ENCODE measurements around the gene CNTNAP2.

CNTNAP2 gene

DNA sequence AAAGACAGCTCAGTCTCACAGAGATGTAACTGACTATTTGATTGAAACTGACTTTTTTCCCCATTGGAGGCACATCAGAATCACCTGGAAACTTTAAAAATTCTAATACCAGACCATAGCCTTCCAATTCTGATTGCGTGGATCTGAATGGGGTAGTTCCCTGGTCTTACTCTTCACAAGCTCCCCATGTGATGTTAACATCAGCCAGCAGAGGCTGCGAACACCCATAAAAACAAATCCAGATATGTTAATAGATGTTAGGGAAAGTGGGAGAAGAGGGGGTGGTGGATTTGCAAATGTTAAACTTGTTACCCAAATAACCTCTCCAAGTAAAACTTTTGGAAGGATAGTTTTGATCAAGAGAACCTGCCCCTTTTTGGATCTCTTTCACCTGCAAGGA lies 1133.4 kb downstream of the CNTNAP2 start:
- no peak for DNase-seq (ENCODE audit: low read depth)
- TF ChIP-seq, protein P1, sequence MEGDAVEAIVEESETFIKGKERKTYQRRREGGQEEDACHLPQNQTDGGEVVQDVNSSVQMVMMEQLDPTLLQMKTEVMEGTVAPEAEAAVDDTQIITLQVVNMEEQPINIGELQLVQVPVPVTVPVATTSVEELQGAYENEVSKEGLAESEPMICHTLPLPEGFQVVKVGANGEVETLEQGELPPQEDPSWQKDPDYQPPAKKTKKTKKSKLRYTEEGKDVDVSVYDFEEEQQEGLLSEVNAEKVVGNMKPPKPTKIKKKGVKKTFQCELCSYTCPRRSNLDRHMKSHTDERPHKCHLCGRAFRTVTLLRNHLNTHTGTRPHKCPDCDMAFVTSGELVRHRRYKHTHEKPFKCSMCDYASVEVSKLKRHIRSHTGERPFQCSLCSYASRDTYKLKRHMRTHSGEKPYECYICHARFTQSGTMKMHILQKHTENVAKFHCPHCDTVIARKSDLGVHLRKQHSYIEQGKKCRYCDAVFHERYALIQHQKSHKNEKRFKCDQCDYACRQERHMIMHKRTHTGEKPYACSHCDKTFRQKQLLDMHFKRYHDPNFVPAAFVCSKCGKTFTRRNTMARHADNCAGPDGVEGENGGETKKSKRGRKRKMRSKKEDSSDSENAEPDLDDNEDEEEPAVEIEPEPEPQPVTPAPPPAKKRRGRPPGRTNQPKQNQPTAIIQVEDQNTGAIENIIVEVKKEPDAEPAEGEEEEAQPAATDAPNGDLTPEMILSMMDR (IDR thresholded peaks at IDR 0.05; ENCODE audit: control insufficient read depth, extremely low read depth, insufficient read depth) = no peak
- H3K4me3 ChIP-seq (ENCODE audit: low read depth, low read length) = no peak overlapping the region

DNA sequence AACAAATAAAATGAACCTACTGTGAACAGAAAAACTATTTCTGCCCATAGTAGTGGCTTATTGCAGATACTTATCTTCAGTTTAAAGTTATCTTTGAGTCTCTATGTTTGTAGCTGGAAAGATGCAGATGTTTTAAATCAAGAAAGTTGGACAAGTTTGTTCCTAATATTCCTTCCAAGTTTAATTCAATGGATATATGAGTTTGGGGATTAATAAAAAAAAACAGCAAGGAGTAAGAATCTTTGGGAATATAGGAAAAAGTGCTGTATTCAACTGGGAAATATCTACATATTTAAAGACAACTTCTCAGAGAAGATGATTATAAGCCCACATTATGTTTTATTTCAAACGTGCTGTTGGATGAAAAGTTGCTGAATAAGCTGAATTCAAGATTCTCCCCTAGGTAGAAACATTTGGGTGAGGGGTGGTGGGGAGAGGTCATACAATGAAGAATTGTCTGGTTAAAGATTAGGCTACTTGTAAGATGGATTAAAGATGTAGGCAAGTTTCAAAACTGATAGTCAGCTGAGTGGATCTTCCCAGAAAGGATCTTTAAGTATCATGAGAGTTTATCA lies 1135.2 kb downstream of the CNTNAP2 start:
- no peak for DNase-seq (ENCODE audit: low read depth)
- no peak overlapping the region for H3K4me3 ChIP-seq (ENCODE audit: low read depth, low read length)
- TF ChIP-seq, protein P1 (IDR thresholded peaks at IDR 0.05; ENCODE audit: control insufficient read depth, extremely low read depth, insufficient read depth) = no peak

DNA sequence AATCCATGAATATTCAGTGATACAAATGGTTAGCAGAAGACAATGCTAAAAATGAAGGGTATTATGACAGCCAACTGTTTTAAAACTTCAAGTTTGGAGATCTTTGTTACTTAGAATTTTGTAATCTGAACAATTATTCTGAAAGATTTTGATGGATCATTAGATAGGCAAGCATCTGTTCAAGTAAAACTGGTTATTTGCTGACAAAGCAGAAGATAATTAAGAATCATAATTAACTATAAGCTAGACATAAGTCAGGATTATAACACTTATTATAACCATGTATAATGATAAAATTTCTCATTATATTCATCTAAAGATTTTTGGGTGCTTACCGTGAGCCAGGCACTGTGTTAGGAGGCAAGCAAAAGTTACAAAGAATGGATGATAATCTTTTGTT lies 1145.1 kb downstream of the CNTNAP2 start:
- DNase-seq (ENCODE audit: low read depth) = no peak
- TF ChIP-seq, protein P1 (IDR thresholded peaks at IDR 0.05; ENCODE audit: control insufficient read depth, extremely low read depth, insufficient read depth) = no peak
- no peak overlapping the region for H3K4me3 ChIP-seq (ENCODE audit: low read depth, low read length)

DNA sequence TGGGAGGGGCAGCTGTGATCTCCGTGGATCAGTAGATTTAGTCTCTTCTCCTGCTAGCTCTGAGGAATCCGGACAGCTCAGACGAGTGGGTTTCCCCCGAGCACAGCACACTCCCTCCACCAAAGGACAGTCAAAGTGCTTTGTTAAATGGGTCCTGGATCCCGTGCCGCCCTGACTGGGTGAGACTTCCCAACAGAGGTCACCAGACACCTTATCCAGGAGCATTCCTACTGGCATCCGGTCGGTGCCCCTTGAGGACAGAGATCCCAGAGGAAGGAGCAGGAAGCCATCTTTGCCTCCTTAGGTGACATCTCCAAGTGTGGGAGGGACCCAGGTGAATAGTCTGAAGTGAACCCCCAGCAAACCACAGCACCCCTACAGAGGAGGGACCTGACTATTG lies 1148.9 kb downstream of the CNTNAP2 start:
- TF ChIP-seq, protein P1 (IDR thresholded peaks at IDR 0.05; ENCODE audit: control insufficient read depth, extremely low read depth, insufficient read depth) = no peak
- H3K4me3 ChIP-seq (ENCODE audit: low read depth, low read length) = no peak overlapping the region
- no peak for DNase-seq (ENCODE audit: low read depth)

DNA sequence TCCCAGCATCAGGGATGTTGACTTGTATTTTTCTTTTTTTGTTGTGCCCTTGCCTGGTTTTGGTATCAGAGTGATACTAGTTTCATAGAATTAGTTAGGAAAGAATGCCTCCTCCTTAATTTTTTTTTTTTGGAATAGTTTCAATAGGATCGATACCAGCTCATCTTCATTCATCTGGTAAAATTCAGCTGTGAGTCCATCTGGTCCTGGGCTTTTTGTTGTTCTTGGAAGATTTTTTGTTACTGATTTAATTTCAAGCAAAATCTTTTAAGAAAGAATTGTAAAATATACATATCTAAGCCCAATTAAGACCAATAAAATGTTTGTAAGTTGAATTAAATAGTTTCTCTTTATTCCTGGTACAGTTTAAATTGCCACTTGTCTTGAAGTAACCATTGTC lies 1159.5 kb downstream of the CNTNAP2 start:
- TF ChIP-seq, protein P1 (IDR thresholded peaks at IDR 0.05; ENCODE audit: control insufficient read depth, extremely low read depth, insufficient read depth) = no peak
- no peak for DNase-seq (ENCODE audit: low read depth)
- no peak overlapping the region for H3K4me3 ChIP-seq (ENCODE audit: low read depth, low read length)

DNA sequence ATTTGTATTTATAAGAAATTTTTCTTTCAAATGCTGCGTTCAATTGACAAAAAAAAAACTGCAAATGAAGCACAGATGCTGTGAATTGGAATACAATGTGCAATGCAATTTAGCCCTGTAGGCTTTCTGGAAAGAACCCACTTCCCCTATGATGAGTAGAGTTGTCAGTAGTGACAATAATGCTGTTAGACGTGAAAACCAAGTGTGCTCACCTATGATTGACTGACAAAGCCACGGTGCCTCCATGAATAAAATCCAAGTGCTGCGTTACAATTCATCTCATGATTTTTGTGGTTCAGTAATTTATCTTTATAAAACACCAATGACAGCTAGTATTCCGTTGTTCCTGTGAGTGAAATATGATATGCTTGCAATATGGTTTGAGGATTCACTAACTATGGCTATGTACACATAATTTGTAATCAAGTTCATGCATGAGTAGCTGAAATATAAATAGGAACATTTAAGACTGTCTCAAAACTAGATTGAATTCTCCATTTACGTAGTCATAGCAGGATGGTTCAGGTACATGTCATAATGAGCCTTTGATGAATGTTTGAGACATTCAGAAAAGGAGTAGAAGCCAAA lies 1160.3 kb downstream of the CNTNAP2 start:
- TF ChIP-seq, protein P1 (IDR thresholded peaks at IDR 0.05; ENCODE audit: control insufficient read depth, extremely low read depth, insufficient read depth) = no peak
- no peak overlapping the region for H3K4me3 ChIP-seq (ENCODE audit: low read depth, low read length)
- no peak for DNase-seq (ENCODE audit: low read depth)

DNA sequence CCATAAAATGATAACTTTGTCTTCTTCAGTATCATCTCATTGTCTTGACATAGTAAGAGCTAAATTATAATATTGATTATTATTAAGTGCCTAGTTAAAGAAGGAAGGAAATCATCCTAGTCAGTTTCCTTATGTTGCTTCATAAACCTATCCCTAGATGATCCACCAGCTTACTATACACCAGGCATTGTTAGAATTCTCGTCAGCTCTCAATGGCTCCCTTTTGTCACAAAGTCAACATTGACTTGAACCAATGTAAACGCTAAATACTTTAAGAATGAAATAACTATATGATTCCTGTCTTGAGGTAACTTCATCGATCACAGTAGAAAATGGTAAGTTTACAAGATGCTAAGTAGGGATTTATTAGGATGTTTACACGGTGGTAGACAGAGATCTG lies 1162.9 kb downstream of the CNTNAP2 start:
- H3K4me3 ChIP-seq (ENCODE audit: low read depth, low read length) = no peak overlapping the region
- no peak for DNase-seq (ENCODE audit: low read depth)
- TF ChIP-seq, protein P1 (IDR thresholded peaks at IDR 0.05; ENCODE audit: control insufficient read depth, extremely low read depth, insufficient read depth) = no peak
